Smooth muscle cell (in vitro differentiated cells): ENCODE measurements around the gene SHISA5. TPM values are rescaled to one million over a fixed set of nuclear protein-coding genes. Genes with fewer than 3 reads are reported as not detected.
"Not testable (repeated sequence)": the region's sequence is repeated elsewhere in the genome, so short reads cannot be mapped to it uniquely, and the experiment has no call there.

Experiments
- DNase-seq: peaks from one replicate; lab custom pipeline; 2025; ENCODE audit not compliant: unreplicated experiment; lab: John Stamatoyannopoulos, UW
- H2AFZ ChIP-seq: fragments of 200-600 bp; sonication (generic); 2 replicates; pipeline ENCODE4 v1.6.0; 2016; ENCODE audit warnings: antibody characterized with exemption, low read depth, mild to moderate bottlenecking
- H3F3A ChIP-seq: fragments of 200-600 bp; sonication (generic); 2 replicates; pipeline ENCODE4 v1.6.0; 2017; ENCODE audit warnings: antibody characterized with exemption, low read depth
- H3K27ac ChIP-seq: fragments of 200-600 bp; sonication (generic); 2 replicates; pipeline ENCODE4 v1.5.1; 2016; ENCODE audit warnings: low read depth, mild to moderate bottlenecking
- H3K27me3 ChIP-seq: fragments of 200-600 bp; sonication (generic); 2 replicates; pipeline ENCODE4 v1.6.1; 2016; ENCODE audit warnings: low read depth, mild to moderate bottlenecking
- H3K36me3 ChIP-seq: fragments of 200-600 bp; sonication (generic); 2 replicates; pipeline ENCODE4 v1.5.1; 2016; ENCODE audit warnings: low read depth
- H3K4me1 ChIP-seq: fragments of 200-600 bp; sonication (generic); 2 replicates; pipeline ENCODE4 v1.5.1; 2016; ENCODE audit warnings: low read depth
- H3K4me2 ChIP-seq: fragments of 200-600 bp; sonication (generic); 2 replicates; pipeline ENCODE4 v1.6.0; 2016; ENCODE audit warnings: mild to moderate bottlenecking
- H3K4me3 ChIP-seq: fragments of 200-600 bp; sonication (generic); 2 replicates; pipeline ENCODE4 v1.5.1; 2016; ENCODE audit warnings: mild to moderate bottlenecking
- H3K79me2 ChIP-seq: fragments of 200-600 bp; sonication (generic); 2 replicates; pipeline ENCODE4 v1.6.0; 2016; ENCODE audit warnings: low read depth, mild to moderate bottlenecking
- H3K9ac ChIP-seq: fragments of 200-600 bp; sonication (generic); 2 replicates; pipeline ENCODE4 v1.6.0; 2016; ENCODE audit warnings: low read depth
- H3K9me3 ChIP-seq: fragments of 200-600 bp; sonication (generic); replicated peaks from 2 replicates; pipeline ENCODE4 v1.5.1; 2016; ENCODE audit warnings: low read depth
- H4K20me1 ChIP-seq: fragments of 200-600 bp; sonication (generic); 2 replicates; pipeline ENCODE4 v1.6.0; 2016; ENCODE audit warnings: low read depth
- WGBS: methylation state at CpG from one replicate; pipeline ENCODE4 v1.1.7; 2016; ENCODE audit warnings: low lambda C conversion rate; 5-methylcytosine and 5-hydroxymethylcytosine counted together
- polyA plus RNA-seq: library from polyadenylated mRNA; unstranded; fragments of >200 nt; fragmentation: Nextera tagmentation; extraction: Ambion mirVana; gene quantifications from 2 replicates; pipeline ENCODE4 v1.2.1, GENCODE V29; 2016
- total RNA-seq: library from RNA; depleted of rRNA; stranded (reverse); fragments of >200 nt; gene quantifications from 2 replicates; pipeline ENCODE4 v1.2.3, GENCODE V29; 2014
- TF ChIP-seq, protein P1 (sequence below): fragments of 200-600 bp; sonication (generic); IDR thresholded peaks from 2 replicates; pipeline ENCODE4 v1.5.1; 2017; ENCODE audit warnings: borderline replicate concordance, mild to moderate bottlenecking, antibody characterized with exemption; ENCODE audit not compliant: insufficient read depth, poor library complexity, severe bottlenecking

The SHISA5 gene
- total and polyA plus RNA-seq, 2 experiments from 2014 or later: 124 to 333 TPM

DNA sequence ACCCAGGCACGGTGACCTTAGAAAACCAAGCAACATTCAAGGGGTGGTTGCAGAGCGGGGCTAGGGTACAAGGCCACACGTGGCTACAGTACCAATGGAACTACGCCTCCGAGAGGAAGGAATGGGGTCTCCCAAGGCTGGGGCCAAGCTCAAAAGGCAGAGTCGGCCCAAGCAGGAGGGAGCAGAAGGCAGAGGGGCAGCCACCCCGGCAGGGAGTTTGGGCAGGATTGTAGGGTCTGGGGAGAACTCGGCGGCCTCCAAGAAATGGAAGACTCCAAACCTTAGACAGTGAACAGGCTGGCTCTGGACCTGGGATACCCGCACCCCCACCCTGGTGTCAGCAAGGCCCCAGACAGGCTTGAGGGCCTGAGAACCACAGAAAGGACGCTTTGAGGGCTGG, 28.8 kb downstream of the SHISA5 start:
- TF ChIP-seq, protein P1, sequence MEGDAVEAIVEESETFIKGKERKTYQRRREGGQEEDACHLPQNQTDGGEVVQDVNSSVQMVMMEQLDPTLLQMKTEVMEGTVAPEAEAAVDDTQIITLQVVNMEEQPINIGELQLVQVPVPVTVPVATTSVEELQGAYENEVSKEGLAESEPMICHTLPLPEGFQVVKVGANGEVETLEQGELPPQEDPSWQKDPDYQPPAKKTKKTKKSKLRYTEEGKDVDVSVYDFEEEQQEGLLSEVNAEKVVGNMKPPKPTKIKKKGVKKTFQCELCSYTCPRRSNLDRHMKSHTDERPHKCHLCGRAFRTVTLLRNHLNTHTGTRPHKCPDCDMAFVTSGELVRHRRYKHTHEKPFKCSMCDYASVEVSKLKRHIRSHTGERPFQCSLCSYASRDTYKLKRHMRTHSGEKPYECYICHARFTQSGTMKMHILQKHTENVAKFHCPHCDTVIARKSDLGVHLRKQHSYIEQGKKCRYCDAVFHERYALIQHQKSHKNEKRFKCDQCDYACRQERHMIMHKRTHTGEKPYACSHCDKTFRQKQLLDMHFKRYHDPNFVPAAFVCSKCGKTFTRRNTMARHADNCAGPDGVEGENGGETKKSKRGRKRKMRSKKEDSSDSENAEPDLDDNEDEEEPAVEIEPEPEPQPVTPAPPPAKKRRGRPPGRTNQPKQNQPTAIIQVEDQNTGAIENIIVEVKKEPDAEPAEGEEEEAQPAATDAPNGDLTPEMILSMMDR: no peak

DNA sequence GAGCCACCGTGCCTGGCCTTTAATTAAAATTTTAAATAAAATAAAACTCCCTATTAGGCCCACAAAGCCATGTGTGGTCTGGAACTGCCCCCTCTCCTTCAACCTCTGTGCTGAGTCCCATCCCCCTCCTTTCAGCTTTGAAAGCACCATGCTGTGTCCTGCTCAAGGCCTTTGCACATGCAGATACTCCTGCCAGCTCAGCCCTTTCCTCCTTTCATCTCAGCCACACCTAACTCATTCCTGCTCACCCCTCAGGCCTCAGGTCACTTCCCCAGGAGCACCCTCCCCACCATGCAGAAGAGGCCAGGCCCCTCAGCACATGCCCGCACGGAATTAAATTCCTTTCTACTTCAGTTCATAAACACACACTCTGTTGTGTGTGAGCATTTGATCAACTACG, 29.4 kb downstream of the SHISA5 start:
- Histone ChIP-seq H3K4me2 (no peak overlapping the region), H3F3A (peaks cover 7% of the 10 kb centered on the region)
- WGBS: 55% methylated on average over 4 of the region's 4 CpGs

More for the DNA sequence above, 28.8 kb downstream of the SHISA5 start:
- no peaks in the 10 kb centered on the region for H4K20me1 ChIP-seq
- no peaks in the 10 kb centered on the region for H3K27me3 ChIP-seq
- H3K27ac ChIP-seq: no peak overlapping the region
- 77% methylated on average over 11 of the region's 11 CpGs for WGBS
- no peaks in the 10 kb centered on the region for H3K36me3 ChIP-seq
- no peak overlapping the region for H3K4me3 ChIP-seq
- H2AFZ ChIP-seq: no peak overlapping the region
- H3F3A ChIP-seq: peaks cover 7% of the 10 kb centered on the region
- no peaks in the 10 kb centered on the region for H3K9me3 ChIP-seq
- no peak for DNase-seq
- H3K4me2 ChIP-seq: no peak overlapping the region
- peaks cover 26% of the 10 kb centered on the region for H3K79me2 ChIP-seq
- peaks cover 31% of the 10 kb centered on the region for H3K4me1 ChIP-seq
- no peak overlapping the region for H3K9ac ChIP-seq

GRCh38 chr3:48474031-48474430, 29.9 kb downstream of the SHISA5 start:
- H3K4me2 ChIP-seq, H3K4me3 ChIP-seq, H4K20me1 ChIP-seq, H2AFZ ChIP-seq, H3F3A ChIP-seq, H3K36me3 ChIP-seq, DNase-seq, H3K27ac ChIP-seq, H3K27me3 ChIP-seq, H3K9me3 ChIP-seq, H3K9ac ChIP-seq: not testable (repeated sequence)
- Histone ChIP-seq H3K79me2 (peaks cover 29% of the 10 kb centered on the region), H3K4me1 (peaks cover 31% of the 10 kb centered on the region)
- 78% methylated on average over 4 of the region's 4 CpGs for WGBS

More for the DNA sequence above, 29.4 kb downstream of the SHISA5 start:
- no peak for DNase-seq
- peaks cover 29% of the 10 kb centered on the region for H3K79me2 ChIP-seq
- no peaks in the 10 kb centered on the region for H3K27me3 ChIP-seq
- no peaks in the 10 kb centered on the region for H4K20me1 ChIP-seq
- no peak overlapping the region for H2AFZ ChIP-seq
- H3K9me3 ChIP-seq: no peaks in the 10 kb centered on the region
- H3K4me1 ChIP-seq: peaks cover 31% of the 10 kb centered on the region
- H3K9ac ChIP-seq: no peak overlapping the region
- TF ChIP-seq, protein P1: no peak
- no peak overlapping the region for H3K4me3 ChIP-seq
- H3K36me3 ChIP-seq: no peaks in the 10 kb centered on the region
- H3K27ac ChIP-seq: no peak overlapping the region

GRCh38 chr3:48473617-48473952, 30.4 kb downstream of the SHISA5 start:
- 71% methylated on average over 5 of the region's 5 CpGs for WGBS
- no peak for DNase-seq
- Histone ChIP-seq H3K27me3 (no peaks in the 10 kb centered on the region), H3K36me3 (no peaks in the 10 kb centered on the region), H3K9me3 (no peaks in the 10 kb centered on the region), H3K79me2 (peaks cover 29% of the 10 kb centered on the region), H3F3A (peaks cover 7% of the 10 kb centered on the region), H3K27ac (peak overlapping the region; percentile 82), H3K4me1 (peaks cover 31% of the 10 kb centered on the region), H3K4me2 (peak overlapping the region; percentile 90), H2AFZ (no peak overlapping the region), H3K4me3 (peak overlapping the region; percentile 57), H3K9ac (peak overlapping the region; percentile 83), H4K20me1 (no peaks in the 10 kb centered on the region)
- TF ChIP-seq, protein P1: no peak
